Ovary (tissue), 9 donors: ENCODE results near the gene LENEP. TPM values are rescaled to one million over a fixed set of nuclear protein-coding genes. Genes with fewer than 3 reads are reported as not detected.

Experiments
- DNase-seq, 5 donors: peaks; one replicate each; pipeline ENCODE4 v3.0.0-alpha.2; 2019 to 2020
- H3K27ac ChIP-seq, 2 donors: fragments of 200-600 bp; one replicate each; pipeline versions ENCODE4 v1.5.1 to v1.8.0; 2019 to 2022
- H3K27me3 ChIP-seq: fragments of 200-600 bp; one replicate; pipeline ENCODE4 v1.8.0; 2022
- H3K36me3 ChIP-seq: fragments of 200-600 bp; sonication (generic); one replicate; pipeline ENCODE4 v1.5.1; 2019
- H3K4me1 ChIP-seq: one replicate; pipeline ENCODE4 v1.8.1; 2013; ENCODE audit warnings: mild to moderate bottlenecking, moderate library complexity; ENCODE audit not compliant: insufficient read depth
- H3K4me3 ChIP-seq: fragments of 200-600 bp; sonication (generic); one replicate; pipeline ENCODE4 v1.5.1; 2017
- H3K9me3 ChIP-seq, 2 donors: fragments of 200-600 bp in 1 of 2; sonication (generic) in 1 of 2; one replicate each; pipeline versions ENCODE4 v1.5.1 to v1.8.1; 2013 to 2019; ENCODE audit warnings: mild to moderate bottlenecking in 1 of 2, moderate library complexity in 1 of 2
- EP300 ChIP-seq: sonication (generic); formaldehyde crosslinking; IDR thresholded peaks from one replicate; pipeline ENCODE4 v1.6.1; 2017; ENCODE audit warnings: antibody characterized with exemption
- POLR2A ChIP-seq: fragments of 450-650 bp; IDR thresholded peaks from one replicate; pipeline ENCODE4 v1.6.1; 2017; ENCODE audit warnings: antibody characterized with exemption, mild to moderate bottlenecking, moderate library complexity
- WGBS, 3 donors: extraction: QIAGEN DNeasy Blood & Tissue Kit in 1 of 3; methylation state at CpG; one replicate each; pipeline versions ENCODE4 v1.1.5 to v1.1.7; 2013 to 2017; 5-methylcytosine and 5-hydroxymethylcytosine counted together
- intact Hi-C, 4 donors: fragments of 100-400 bp; cut with DNase I; formaldehyde crosslinking; loops; one replicate each; pipeline versions ENCODE4 v1.11.0 to v1.15.1; 2022 to 2023
- polyA plus RNA-seq, 2 donors: library from polyadenylated mRNA; stranded (reverse); fragments of 200-250 nt in 1 of 2; fragments of 350-450 nt in 1 of 2; fragmentation: Illumina TruSeq in 1 of 2; extraction: RNeasy Lipid Tissue Mini Kit (QIAGEN cat#74804) in 1 of 2; gene quantifications; one replicate each; pipeline ENCODE4 v1.2.3, GENCODE V29; 2013 to 2014
- total RNA-seq, 7 donors: library from RNA; depleted of rRNA in 2 of 7; stranded (reverse); fragments of >200 nt in 2 of 7; fragmentation: NEBNext Ultra II Directional in 3 of 7; extraction: Animal tissue kit (Norgen Biotek cat#: 25700) in 3 of 7; gene quantifications; one replicate each; pipeline versions ENCODE4 v1.1.0 to v1.2.4, GENCODE V29; 2016 to 2023
- TF ChIP-seq, protein P1 (sequence below), 3 donors: fragments of 450-650 bp in 2 of 3; fragments of 200-600 bp in 1 of 3; IDR thresholded peaks; one replicate each; pipeline versions ENCODE4 v1.5.1 to v1.8.0; 2016 to 2022; ENCODE audit warnings: antibody characterized with exemption in 3 of 3, mild to moderate bottlenecking in 1 of 3
- donor health status: DM: no; HTN: no; CAD: no; lungs with moderate emphysema.
- donor health status: DM: no; HTN: no; CAD: no.
- donor health status: Bipolar disorder and iron deficiency.
- donor health status: DM: yes; HTN: yes; CAD: no.
- donor health status: DM: no; HTN: no; CAD: no.
- donor health status: DM: yes; HTN: yes; CAD: no.

LENEP gene
- total and polyA plus RNA-seq, 9 donors, result not detected

DNA sequence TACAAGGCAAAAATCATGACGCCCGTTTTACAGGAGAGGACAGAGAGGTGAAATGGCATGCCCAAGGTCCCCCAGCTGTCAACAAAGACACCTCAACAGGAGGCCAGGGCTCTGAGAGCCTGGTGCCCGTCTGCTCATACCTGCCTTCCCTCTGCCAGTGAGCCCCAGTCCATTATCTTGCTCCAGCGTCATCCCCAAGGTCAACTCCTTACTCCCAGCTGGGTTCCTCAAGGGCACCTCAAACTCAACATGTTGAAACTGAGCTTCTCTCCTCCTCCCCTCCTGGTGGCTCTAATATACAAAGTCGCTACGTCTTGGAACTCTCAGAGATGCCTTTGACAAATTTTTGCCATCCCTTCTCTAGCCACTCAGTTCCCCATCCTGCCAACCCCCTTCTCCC is 40.7 kb upstream of the LENEP start:
- TF ChIP-seq EP300, result no peak
- TF ChIP-seq, protein P1, sequence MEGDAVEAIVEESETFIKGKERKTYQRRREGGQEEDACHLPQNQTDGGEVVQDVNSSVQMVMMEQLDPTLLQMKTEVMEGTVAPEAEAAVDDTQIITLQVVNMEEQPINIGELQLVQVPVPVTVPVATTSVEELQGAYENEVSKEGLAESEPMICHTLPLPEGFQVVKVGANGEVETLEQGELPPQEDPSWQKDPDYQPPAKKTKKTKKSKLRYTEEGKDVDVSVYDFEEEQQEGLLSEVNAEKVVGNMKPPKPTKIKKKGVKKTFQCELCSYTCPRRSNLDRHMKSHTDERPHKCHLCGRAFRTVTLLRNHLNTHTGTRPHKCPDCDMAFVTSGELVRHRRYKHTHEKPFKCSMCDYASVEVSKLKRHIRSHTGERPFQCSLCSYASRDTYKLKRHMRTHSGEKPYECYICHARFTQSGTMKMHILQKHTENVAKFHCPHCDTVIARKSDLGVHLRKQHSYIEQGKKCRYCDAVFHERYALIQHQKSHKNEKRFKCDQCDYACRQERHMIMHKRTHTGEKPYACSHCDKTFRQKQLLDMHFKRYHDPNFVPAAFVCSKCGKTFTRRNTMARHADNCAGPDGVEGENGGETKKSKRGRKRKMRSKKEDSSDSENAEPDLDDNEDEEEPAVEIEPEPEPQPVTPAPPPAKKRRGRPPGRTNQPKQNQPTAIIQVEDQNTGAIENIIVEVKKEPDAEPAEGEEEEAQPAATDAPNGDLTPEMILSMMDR (IDR thresholded peaks at IDR 0.05), result no peak
- TF ChIP-seq POLR2A, result no peak
- Histone ChIP-seq H3K36me3 (no peaks in the 10 kb centered on the region), H3K4me1 (peaks cover 41% of the 10 kb centered on the region), H3K4me3 (no peak overlapping the region), H3K27ac (peak overlapping the region in 1 of 2 donors; percentile 53), H3K9me3 (no peaks in the 10 kb centered on the region), H3K27me3 (no peaks in the 10 kb centered on the region)
- 35 to 59% (median 39%) methylated on average over 6 of the region's 6 CpGs for WGBS, 3 donors
- no peak for DNase-seq
- intact Hi-C loops, result loop anchor here in 1 of 4 donors (5.0 kb wide), 1 partner anchor 100 kb away; the partner anchor contains the start of gene ADAM15

DNA sequence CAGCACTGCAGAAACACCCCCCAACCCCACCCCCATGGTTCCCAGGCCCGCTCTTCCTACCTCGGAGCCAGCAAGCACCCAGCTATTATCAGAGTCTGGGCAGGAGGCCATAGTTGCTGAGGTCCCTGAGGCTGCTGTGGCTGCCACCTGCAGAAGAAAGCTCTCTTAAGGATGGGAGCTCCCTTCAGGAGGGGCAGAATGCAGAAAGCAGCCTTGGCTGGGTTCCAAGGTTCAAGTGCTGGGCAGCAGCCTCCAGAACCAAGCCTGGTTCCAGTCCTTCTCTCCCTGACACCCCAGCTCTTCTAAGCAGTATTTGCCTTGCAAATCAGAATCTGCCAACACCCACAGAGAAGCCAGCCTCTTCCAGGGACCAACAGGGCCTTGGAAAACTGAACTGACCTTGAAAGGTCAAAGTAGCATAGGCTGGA is 39.8 kb upstream of the LENEP start:
- Histone ChIP-seq H3K9me3 (no peaks in the 10 kb centered on the region), H3K27me3 (no peaks in the 10 kb centered on the region), H3K4me3 (no peak overlapping the region), H3K27ac (peak overlapping the region in 1 of 2 donors; percentile 16), H3K36me3 (no peaks in the 10 kb centered on the region), H3K4me1 (peaks cover 41% of the 10 kb centered on the region)
- 52 to 80% (median 68%) methylated on average over 2 of the region's 2 CpGs for WGBS, 3 donors
- intact Hi-C loops, result loop anchor here in 1 of 4 donors (5.0 kb wide), 1 partner anchor 99 kb away; the partner anchor contains the start of gene ADAM15
- peak in 1 of 5 donors; percentile 36 for DNase-seq
- TF ChIP-seq POLR2A (no peak), EP300 (no peak)
- TF ChIP-seq, protein P1 (IDR thresholded peaks at IDR 0.05), result no peak

DNA sequence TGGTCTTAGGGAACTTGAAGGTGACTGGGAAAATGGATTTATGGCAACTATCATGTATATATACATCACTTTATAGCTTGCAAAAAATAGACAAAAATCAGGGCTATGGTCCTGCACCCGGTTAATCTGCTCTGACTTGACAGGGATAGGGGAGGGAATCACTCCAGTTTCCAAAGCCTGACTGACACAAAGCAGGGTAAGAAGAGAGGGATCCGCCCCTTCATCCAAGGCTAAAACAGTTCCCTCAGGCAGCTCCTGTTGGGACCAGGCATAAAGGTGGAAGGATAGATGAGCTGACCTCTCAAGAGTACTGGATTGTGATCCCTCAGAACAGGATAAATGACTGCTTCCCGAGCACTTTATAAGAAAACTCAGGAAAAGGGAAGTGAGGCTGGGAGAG is 38.8 kb upstream of the LENEP start:
- intact Hi-C loops, result loop anchor here in 1 of 4 donors (5.0 kb wide), 1 partner anchor 98 kb away; the partner anchor contains the start of gene ADAM15
- no peak for DNase-seq
- Histone ChIP-seq H3K36me3 (no peaks in the 10 kb centered on the region), H3K9me3 (no peaks in the 10 kb centered on the region), H3K27me3 (no peaks in the 10 kb centered on the region), H3K27ac (peak overlapping the region in 1 of 2 donors; percentile 78), H3K4me1 (peaks cover 41% of the 10 kb centered on the region), H3K4me3 (no peak overlapping the region)
- no peak for TF ChIP-seq POLR2A
- TF ChIP-seq, protein P1 (IDR thresholded peaks at IDR 0.05), result no peak
- TF ChIP-seq EP300, result no peak
- WGBS, 3 donors, result 53 to 57% (median 56%) methylated on average over 3 of the region's 3 CpGs

DNA sequence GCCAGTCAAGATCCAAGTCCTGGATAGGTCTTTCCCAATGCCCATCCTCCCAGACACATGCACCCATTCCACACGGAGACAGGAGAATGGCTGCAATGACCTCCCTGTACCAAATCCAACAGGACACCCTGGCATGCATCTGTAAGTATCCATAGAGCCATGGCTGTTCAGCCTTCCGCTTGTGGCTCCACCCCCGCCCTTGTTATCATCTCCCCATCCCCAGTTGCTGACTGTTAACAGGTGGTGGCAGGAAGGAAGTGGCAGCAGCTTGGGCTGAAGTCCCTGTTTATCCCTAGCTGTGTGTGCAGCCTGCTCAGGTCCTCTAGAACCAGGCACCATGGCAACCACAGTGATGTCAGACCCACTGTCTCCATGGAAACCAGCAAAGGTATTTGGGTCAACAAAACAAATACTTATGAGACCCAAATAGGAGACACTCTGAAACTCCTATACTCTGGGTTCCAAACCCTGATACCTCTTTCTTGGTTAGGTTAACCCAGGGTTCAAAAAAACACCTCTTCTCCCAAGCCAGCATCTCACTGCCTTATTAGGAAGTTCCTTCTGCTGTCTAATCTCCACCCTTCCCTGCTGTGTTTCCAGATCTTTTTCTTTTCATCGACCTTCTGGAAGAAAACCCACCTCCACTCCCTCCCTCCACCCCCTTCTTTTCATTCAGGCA is 38.2 kb upstream of the LENEP start:
- no peaks in the 10 kb centered on the region for H3K27me3 ChIP-seq
- intact Hi-C loops, result loop anchor here in 3 of 4 donors (5.0 kb wide), 2 partner anchors 47 to 107 kb away; partner anchors contain the start of genes EFNA4 (in 2 of the 3) and ZBTB7B (in 1 of the 3)
- peaks cover 41% of the 10 kb centered on the region for H3K4me1 ChIP-seq
- DNase-seq, result peak in 4 of 5 donors; percentile 51 to 84 (median 58)
- no peak for TF ChIP-seq EP300
- peak; percentile 22 for TF ChIP-seq POLR2A
- TF ChIP-seq, protein P1 (IDR thresholded peaks at IDR 0.05), result no peak
- no peaks in the 10 kb centered on the region for H3K9me3 ChIP-seq
- peak overlapping the region; percentile 57 for H3K4me3 ChIP-seq
- H3K36me3 ChIP-seq, result no peaks in the 10 kb centered on the region
- 1 to 7% (median 4%) methylated on average over 4 of the region's 4 CpGs for WGBS, 3 donors
- H3K27ac ChIP-seq, result peak overlapping the region; percentile 52 to 78
